ENCODE measurements around the gene PSD4.

DNA sequence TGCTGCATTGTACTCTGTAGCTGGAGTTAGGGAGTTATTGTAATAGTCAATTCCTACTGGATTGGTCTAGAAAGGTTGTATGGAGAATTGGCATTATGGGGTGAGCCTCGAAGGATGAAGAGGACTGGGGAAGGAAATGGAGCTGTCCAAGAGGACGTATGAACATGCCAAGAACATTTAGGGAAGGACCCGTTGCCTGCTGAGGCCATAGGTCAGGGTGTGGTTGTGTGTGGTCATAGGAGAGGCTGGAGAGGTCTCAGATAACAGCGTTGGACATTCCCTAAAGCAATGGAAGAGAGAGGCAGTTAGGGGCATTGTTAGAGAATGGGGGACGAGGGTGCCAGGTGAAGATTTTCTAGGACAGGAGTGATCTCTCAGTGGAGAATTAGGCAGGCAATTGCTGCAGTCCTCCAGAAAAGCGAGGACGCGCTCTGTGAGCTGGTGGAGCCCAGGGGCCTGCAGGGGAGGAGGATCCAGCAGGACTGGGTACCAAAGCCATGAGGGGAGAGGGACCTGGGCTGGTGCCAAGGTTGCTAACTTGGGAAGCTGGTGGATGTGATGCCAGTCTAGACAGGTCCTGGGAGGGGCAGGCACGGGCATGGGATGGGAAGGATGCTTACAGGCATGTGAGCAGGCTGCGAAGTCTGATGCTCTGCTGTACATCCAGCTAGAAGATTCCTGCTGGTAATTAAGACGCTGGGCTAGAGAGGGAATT is 9.4 kb upstream of the PSD4 start:
- TF ChIP-seq EZH2phosphoT487 (IDR thresholded peaks at IDR 0.05; ENCODE audit: low read depth, severe bottlenecking, unreplicated experiment): no peak
- TF ChIP-seq, protein P1, sequence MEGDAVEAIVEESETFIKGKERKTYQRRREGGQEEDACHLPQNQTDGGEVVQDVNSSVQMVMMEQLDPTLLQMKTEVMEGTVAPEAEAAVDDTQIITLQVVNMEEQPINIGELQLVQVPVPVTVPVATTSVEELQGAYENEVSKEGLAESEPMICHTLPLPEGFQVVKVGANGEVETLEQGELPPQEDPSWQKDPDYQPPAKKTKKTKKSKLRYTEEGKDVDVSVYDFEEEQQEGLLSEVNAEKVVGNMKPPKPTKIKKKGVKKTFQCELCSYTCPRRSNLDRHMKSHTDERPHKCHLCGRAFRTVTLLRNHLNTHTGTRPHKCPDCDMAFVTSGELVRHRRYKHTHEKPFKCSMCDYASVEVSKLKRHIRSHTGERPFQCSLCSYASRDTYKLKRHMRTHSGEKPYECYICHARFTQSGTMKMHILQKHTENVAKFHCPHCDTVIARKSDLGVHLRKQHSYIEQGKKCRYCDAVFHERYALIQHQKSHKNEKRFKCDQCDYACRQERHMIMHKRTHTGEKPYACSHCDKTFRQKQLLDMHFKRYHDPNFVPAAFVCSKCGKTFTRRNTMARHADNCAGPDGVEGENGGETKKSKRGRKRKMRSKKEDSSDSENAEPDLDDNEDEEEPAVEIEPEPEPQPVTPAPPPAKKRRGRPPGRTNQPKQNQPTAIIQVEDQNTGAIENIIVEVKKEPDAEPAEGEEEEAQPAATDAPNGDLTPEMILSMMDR (IDR thresholded peaks at IDR 0.05; ENCODE audit: poor library complexity): no peak
